GM18870 (cell line): ENCODE results near the gene SETD2.

Experiments
- ATAC-seq: cut with Tn5 transposase; IDR thresholded peaks from one replicate; pipeline ENCODE4 v1.9.1; 2021; ENCODE audit warnings: moderate library complexity; ENCODE audit not compliant: unreplicated experiment

SETD2 gene

DNA sequence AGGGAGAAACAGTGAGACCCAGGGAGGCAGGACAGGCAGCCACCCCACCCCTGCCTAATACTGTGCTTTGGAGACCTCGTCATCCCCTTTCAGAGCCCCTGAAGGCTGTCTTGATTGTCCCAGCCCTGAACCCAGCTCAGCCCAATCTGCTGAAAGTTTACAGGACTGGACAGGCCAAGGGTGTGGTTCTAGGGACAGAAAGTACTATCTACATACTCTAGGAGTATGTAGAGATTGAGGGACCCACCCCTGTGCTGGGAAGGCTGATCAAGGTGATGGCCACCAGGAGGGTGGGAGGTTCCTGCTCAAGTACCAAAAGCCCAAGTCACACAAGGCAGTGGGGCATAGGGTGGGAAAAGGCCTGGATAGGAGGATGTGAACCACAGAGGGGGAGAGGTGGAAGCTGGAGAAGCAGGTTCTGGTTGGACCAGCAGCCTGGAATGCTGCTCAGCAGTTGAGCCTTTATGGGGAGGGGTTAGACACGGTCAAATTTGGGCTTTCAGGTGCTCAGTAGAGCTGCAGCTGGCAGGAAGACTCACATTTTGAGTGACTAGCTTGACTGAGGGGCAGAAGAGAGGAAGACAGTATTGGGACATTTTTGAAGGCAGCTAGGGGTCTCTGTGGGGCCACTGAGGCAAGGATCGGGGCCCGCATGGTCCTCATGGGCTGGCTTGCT, 177.7 kb downstream of the SETD2 start:
- no peak for ATAC-seq

- ATAC-seq: no peak
Observed at GRCh38 chr3:46985588-46985987, 178.3 kb downstream of the SETD2 start.

- no peak for ATAC-seq
Observed at GRCh38 chr3:46984591-46985459, 179.1 kb downstream of the SETD2 start.

- ATAC-seq: no peak
Observed at GRCh38 chr3:46982546-46982945, 181.4 kb downstream of the SETD2 start.

DNA sequence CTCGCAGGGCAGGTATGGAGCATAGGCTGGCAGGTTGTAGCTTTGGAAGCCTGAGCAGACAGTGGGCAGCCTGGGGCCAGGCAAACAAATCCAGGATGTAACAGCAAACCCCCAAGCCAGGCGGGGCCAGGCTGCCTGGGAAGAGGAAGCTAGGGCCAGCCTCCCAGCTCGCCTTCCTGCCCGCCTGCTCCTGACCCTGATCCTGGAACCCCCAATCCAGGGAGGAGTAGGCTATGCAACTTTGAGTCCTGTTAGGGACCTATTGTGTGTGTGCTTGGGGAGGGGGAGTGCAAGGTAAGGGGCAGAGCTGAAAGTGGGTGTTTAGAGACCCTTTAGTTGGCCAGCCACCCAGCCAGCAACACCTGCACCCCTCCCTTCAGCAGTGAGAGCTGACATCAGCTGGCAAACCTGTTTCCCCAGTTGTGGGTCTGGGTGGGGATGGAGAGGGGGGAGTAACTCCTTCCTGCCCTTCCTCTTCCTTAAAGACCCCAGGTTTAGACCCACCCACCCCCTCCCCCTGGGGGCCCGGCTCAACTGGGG, 181.9 kb downstream of the SETD2 start:
- no peak for ATAC-seq

GRCh38 chr3:46979958-46980497, 183.9 kb downstream of the SETD2 start:
- no peak for ATAC-seq

GRCh38 chr3:46978985-46979944, 184.6 kb downstream of the SETD2 start, which contains the start of gene NBEAL2:
Gene NBEAL2, plus strand, starts transcription at chr3:46979666. Its CDS starts 196 bp downstream, at chr3:46979862.
- peak; percentile 48 for ATAC-seq

DNA sequence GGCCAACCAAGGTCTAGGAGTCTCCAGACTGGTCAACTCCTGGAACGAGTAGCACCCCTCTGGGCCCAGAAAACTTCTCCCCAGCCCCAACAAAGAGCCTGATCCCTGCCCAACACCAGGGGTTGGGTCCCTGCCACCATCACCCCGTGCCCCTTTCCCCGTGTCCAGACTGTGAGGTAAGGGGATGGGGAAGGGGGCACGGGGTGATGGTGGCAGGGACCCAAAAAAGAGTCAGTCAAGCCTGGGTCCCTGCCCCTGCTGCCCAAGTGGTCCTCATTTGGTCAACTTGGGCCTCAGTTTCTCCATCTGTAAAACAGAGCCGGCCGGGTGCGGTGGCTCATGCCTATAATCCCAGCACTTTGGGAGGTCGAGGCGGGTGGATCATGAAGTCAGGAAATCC, 185.5 kb downstream of the SETD2 start:
- no peak for ATAC-seq

GRCh38 chr3:46977811-46978195, 186.1 kb downstream of the SETD2 start:
- ATAC-seq: no peak

- peak; percentile 63 for ATAC-seq
Observed at GRCh38 chr3:46976326-46977190, 187.4 kb downstream of the SETD2 start, which contains the start of gene CCDC12. Gene CCDC12, minus strand, starts transcription at chr3:46976745. Its CDS starts 13 bp downstream, at chr3:46976732.

DNA sequence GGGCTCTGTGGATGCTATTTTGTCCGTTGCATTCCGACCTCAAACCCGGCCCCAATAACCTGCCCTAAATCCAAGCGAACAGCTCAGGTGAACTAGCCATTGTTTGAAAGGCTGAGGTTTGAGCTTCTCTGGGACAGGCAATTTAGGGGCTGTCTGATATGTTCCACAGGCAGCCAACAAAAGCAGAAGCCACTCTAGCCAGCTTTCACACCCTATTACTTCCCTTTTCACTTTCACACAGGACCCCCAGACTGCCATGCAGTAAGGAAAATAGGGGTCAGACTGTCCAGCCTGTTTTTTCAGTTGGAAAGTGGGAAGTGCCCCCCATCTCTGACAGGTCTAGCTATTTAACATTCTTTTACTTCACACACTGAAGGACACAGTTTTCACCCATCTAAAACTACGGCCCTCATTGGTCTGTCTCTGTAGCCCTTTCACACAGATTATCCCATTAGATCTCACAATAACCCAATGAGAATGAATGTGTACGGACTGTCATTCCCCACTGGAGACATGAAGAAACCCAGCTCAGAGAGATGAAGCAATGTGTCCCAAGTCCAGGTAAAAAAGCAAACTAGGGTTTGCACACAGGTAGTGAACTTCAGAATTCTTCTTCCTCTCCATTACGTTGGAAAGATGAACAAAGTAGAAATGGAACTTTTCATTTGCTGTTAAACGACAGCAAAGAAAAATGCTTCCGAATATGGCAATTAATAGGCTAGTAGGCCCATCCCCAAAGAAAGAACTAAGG, 189.3 kb downstream of the SETD2 start:
- no peak for ATAC-seq

DNA sequence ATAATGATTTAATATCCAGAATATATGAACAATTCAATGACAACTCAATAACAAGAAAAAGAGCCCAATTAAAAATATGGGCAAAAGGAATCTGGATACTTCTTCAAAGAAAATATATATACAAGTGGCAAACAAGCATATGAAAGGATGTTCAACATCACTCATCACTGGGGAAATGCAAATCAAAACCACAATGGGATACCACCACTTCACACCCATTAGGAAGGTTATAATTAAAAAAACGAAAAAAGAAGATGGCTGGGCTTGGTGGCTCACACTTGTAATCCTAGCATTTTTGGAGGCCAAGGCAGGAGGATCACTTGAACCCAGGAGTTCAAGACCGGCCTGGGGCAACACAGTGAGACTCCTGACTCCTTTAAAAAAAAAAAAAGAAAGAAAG, 191.5 kb downstream of the SETD2 start:
- ATAC-seq: no peak

GRCh38 chr3:46971742-46972141, 192.2 kb downstream of the SETD2 start:
- ATAC-seq: no peak

GRCh38 chr3:46971151-46971550, 192.8 kb downstream of the SETD2 start:
- ATAC-seq: no peak

DNA sequence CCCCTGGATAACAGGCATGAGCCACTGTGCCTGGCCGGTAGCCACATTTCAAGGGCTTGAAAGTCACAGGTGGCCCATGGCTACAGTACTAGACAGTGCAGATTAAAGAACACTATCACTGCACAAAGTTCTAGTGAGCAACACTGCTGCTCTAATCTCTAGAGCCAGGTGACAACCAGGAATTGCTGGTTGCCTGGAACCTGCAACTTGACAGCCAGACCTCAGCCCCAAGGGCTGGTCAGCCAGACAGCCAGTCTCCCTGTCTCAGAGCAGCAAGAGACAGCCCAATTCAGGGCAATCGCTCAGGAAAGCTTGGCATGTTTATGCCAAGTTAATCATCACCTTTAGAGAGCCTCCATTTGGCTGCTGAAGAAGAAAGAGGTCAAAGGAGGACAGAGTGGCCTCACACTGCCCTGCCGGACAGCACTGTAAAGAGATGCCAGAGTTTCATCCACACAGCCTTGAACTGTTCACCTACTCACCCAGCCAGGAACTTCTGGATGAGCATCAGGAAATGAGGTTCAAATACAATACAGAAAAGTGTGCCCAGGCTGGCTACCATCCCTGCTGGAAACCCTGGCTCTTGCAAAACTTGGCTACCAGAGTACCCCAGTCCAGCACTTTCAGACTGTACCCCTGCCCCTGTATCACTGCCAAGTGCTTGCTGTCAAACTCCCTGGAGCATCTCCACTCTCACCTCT, 193.4 kb downstream of the SETD2 start:
- no peak for ATAC-seq

- no peak for ATAC-seq
Observed at GRCh38 chr3:46968783-46969428, 195.0 kb downstream of the SETD2 start.

DNA sequence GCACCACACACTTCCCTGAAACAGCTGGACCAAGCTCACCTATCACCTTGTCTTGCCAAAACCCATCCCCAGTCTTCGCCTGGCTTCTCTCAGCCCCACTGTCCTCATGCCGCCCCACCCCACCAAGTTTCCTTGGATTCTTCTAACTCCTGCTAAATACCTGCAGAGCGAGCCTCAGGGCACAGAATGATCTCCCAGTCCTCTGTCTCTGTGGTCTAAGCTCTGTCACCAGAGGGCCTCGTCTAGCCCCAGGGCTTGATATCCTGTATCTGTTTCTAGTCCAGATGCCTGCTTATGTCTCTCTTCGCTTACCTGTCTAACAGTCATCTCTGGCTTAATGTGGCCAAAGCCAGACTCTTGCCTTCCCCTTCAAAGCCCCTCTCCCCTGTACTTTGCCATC, 197.1 kb downstream of the SETD2 start:
- no peak for ATAC-seq
